Medulla oblongata (tissue), 1 donor: Measurements from ENCODE around the gene AKT1.

Experiments
- DNase-seq: peaks from one replicate; pipeline ENCODE4 v3.0.0-alpha.2; 2015; ENCODE audit errors: extremely low spot score

AKT1 gene

GRCh38 chr14:104799244-104800014 lies 3.9 kb upstream of the AKT1 start:
- peak; percentile 27 for DNase-seq

GRCh38 chr14:104798300-104799243 lies 3.0 kb upstream of the AKT1 start:
- DNase-seq = no peak

GRCh38 chr14:104797115-104798044 lies 1.8 kb upstream of the AKT1 start:
- DNase-seq = no peak

GRCh38 chr14:104796687-104797081 lies 1.1 kb upstream of the AKT1 start:
- no peak for DNase-seq

- peak; percentile 38 for DNase-seq
These were observed 486 bp upstream of the AKT1 start for GRCh38 chr14:104795781-104796686.

- peak; percentile 30 for DNase-seq
These were observed 936 bp downstream of the AKT1 start for GRCh38 chr14:104794631-104794992.

GRCh38 chr14:104794099-104794498 lies 1.4 kb downstream of the AKT1 start:
- no peak for DNase-seq

- no peak for DNase-seq
These were observed 1.9 kb downstream of the AKT1 start for GRCh38 chr14:104793703-104793959.

- DNase-seq = no peak
These were observed 2.4 kb downstream of the AKT1 start for GRCh38 chr14:104792945-104793702.

GRCh38 chr14:104792101-104792884 lies 3.3 kb downstream of the AKT1 start:
- no peak for DNase-seq

GRCh38 chr14:104791425-104791824 lies 4.1 kb downstream of the AKT1 start:
- DNase-seq = no peak

- DNase-seq = no peak
These were observed 5.5 kb downstream of the AKT1 start for GRCh38 chr14:104789752-104790743.

GRCh38 chr14:104788873-104789663 lies 6.5 kb downstream of the AKT1 start:
- DNase-seq = no peak

- no peak for DNase-seq
These were observed 7.3 kb downstream of the AKT1 start for GRCh38 chr14:104788161-104788818.

- DNase-seq = no peak
These were observed 7.8 kb downstream of the AKT1 start for GRCh38 chr14:104787736-104788135.

GRCh38 chr14:104786726-104787675 lies 8.5 kb downstream of the AKT1 start:
- no peak for DNase-seq
